GM19240 (cell line): ENCODE results near the gene WNT8B.
A peak's percentile ranks its signal among the peaks of the same experiment; 100 is the strongest.

Experiments
- DNase-seq: peaks from one replicate; pipeline ENCODE4 v3.0.0; 2011; ENCODE audit warnings: low spot score; ENCODE audit not compliant: insufficient read length

Gene WNT8B, protein sequence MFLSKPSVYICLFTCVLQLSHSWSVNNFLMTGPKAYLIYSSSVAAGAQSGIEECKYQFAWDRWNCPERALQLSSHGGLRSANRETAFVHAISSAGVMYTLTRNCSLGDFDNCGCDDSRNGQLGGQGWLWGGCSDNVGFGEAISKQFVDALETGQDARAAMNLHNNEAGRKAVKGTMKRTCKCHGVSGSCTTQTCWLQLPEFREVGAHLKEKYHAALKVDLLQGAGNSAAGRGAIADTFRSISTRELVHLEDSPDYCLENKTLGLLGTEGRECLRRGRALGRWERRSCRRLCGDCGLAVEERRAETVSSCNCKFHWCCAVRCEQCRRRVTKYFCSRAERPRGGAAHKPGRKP

DNA sequence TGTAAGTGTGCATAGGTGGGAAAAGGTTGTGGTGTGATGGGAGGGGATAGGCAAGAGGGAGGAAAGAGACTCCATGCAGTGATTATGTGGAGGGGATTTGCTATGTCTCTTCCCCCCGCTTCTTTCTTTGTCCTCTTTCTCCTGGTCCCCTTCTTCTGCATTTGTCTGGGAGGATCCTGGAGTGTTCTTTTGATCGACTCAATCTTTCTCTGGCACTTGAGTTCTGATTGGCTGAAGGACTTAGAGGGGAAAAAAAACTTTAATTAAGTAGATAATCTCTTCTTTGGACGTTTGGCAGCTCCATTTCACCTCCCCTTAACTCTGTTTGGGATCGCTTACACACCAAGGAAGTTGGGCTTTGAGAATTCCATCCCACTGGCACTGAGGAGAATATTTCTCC is at the start of gene WNT8B:
WNT8B (plus strand) TSS at position 301 of the 400 bp plus-strand sequence. CDS start 160 bp downstream, outside the sequence.
- no peak for DNase-seq

DNA sequence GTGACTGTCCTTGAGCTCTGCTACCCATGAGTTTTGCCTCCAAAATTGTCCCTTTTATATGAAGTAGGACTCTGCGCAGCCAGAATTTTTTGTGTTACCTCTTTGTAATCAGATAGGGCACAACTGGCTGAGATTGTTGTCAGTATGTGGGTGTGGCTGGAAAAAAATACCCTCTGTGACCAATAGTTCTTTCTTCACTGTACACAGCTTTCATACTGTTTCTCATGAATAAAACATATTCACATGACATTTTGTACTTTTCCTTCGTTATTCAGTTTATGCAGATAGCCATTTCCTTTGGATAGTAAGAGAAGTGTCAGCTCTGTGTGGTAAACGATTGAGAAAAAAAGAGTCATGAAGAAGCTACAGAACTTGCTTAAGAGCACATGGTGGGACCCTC is 49.6 kb upstream of the WNT8B start:
- DNase-seq, result no peak

DNA sequence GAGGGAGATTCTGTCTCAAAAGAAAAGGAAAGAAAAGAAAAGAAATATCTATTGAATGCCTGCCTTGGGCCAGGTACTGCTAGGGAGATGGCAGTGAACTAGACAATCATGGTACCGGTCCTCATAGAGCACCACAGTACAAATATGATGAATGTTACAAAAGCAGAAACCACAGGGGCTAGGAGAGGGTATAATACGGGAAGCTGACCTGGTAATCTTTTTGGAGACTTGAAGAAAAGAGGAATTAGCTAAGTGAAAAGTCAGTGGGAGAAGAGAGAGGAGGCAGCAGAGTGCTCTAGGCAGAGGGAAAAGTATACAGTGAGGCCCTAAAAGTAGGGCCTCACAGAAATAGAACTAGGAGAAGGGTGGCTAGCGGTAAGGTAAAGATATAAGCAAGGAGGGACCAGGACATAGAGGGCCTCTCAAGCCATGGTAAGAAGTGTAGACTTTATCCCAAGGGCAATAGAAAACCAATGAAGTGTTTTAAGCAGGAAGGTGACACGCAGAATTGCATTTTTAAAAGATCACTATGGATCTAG is 42.8 kb upstream of the WNT8B start:
- DNase-seq, result no peak

DNA sequence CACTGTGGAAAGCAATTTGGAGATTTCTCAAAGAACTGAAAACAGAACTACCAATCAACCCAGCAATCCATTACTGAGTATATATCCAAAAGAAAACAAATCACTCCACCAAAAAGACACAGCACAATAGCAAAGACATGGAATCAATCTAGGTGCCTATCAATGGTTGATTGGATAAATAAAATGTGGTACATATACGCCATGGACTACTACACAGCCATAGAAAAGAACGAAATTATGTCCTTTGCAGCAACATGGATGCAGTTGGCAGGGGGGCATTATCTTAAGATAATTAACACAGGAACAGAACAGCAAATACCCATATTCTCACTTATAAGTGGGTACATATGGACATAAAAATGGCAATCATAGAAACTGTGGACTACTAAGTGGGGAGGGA is 35.4 kb upstream of the WNT8B start:
- no peak for DNase-seq

DNA sequence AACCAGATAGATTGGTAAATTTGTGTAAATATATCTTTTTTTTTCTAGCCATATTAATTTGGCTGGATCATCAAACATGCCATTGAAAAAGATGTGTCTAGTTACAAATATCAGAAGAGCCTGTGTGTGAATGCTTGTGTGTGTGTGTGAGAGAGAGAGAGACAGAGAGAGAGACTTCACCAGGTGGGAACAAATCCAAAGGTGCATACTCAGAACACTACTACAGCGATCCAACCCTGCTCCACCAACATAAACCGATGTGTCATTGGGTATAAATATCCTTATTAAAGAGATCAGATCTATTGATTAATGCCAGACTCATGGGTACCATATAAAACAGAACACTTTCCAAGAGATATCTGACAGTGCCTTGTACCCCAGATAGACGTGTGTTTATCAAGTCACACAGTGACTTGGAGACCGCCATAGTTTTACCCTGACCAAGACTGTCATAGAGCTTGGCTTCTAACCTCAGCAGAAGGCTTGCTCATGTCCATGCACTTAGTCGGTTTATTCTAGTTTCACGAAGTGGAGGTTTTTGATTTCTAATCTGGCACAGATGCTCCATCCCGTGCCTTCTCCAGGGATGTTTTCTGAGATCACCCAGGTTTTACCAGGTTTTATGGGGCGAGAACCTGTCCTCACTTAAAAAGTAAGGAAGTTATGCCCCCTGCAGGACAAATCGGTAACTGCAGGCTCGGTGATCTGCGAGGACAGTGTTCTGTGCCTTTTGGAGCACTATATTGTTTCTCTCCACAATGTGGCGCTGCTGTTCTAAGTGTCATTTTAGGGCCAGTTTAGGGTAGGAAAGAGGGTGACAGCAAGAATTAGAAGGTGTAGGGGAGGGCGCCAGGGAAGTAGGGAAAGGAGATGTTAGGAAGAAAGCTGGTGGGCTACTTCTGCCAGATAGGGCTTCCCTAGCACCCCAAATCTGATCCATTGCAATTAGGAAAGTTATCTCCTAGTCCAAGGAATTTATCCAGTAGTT is 29.3 kb upstream of the WNT8B start:
- peak; percentile 65 for DNase-seq

DNA sequence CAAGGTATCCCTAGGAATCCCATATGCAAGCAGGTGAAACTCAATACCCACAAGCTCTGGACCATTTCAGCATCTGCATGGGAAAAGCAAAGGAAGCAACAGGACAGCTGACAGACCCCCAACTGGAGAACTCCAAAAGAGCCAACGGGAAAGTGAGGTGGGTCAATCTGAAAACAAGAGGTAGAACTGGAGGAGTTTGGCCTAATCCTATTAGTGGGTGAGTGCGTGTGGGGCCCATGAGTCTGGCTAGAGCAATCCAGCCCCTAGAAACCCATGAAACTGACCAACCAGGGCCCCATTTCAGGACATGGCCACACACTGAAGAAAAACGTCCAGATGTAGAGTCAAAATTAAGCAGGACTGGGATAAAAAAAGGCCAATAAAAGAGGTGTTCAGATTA is 26.6 kb upstream of the WNT8B start:
- DNase-seq, result no peak

DNA sequence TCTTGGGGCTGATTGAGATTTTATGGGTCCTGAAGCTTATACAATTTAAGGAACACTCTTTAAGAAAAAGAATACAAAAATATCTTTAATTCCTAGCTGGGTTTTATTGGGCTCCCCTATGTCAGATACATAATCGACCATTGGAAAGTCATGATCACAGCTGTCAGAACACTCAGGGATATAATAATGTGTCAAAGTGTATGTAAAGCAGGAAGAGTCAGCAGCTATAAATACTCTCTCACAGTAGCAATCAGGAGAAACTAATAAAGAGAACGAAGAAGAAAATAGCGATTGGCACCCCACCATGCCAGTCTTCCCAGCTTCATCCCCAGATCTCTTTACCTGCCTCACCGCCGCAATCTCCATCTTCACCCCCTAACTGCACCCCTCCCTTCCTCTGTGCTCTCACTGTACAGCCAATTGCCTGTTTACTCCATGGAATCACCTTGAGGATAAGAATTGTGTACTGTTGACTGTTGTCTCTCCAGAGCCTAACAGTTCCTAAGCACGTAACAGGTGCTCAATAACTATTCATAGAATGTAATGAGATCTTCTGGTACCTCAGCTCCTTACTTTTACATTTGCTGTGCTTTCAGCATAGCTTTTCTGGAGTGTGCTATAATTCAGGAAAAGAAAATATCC is 24.0 kb upstream of the WNT8B start:
- DNase-seq, result no peak

DNA sequence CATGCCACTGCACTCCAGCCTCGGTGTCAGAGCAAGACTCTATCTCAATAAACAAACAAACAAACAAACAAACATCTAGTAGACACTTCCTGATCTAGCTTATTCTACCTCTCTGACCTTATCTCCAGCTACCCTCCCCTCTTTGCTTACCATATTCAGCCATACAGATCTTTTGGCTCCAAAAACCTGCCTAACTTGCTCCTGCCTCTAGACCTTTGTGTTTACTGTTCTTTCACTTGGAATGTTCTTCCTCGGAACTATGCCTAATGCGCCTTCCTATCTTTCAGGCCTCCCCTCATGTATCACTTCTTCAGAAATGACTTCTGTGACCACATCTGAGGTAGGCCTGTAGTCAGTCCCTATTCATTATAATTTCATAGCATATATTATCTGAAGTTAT is 20.3 kb upstream of the WNT8B start:
- DNase-seq, result no peak

DNA sequence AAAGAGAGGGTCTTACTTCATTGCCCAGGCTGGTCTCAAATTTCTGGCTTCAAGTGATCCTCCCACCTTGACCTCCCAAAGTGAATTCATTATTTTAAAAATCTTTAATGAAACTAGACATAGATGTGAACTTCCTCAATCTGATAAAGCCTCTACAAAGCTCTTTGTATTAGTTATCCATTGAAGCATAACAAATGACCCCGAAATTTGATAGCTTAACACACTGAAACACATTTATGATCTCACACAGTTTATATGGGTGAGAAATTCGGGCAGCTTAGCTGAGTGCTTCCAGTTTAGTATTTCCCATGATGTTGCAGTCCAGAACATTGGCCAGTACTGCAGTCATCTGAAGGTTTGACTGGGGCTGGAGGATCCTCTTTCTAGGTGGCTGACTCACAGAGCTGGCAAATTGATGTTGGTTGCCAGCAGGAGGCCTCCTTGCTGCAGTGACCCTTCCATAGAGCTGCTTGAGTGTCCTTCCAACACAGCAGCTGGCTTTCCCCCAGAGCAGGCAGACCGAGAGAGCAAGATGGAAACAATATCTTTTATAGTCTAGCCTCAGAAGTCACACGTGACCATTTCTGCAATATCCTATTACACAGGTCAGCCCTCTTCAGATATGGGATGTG is 16.6 kb upstream of the WNT8B start:
- DNase-seq, result no peak

DNA sequence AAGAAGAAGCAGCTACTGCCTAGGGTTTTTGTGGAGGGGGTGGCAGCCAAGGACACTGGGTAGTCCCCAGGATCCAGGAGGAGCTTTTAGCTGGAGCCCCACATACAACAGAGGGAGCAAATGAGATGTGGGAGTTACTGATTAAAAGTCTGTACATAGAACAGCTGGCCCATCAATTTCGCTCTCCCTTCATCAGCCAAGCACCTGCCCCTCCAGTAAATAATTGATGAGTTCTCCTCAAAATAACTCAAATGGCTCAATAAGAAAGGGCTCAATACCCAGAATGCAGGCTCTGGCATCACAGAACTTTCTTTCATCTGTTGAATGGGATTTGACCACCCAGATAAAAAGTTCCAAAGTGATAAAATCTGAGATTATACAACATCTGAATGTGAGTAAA is 15.1 kb upstream of the WNT8B start:
- DNase-seq, result no peak

DNA sequence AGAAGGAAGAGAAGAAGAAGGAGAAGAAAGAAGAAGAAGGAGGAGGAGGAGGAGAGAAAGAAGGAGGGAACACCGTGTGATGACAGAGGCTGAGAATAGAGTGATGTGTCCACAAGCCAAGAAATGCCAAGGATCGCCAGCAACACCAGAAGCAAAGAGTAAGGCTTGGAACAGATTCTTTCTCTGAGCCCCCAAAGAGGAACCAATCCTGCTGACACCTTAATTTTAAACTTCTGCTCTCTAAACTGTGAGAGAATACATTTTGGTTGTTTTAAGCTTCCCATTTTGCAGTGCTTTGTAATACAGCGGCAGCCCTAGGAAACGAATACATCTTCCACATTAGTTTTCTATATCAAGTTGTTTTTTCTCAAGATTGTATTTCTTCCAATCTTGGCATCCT is 13.9 kb upstream of the WNT8B start:
- no peak for DNase-seq

DNA sequence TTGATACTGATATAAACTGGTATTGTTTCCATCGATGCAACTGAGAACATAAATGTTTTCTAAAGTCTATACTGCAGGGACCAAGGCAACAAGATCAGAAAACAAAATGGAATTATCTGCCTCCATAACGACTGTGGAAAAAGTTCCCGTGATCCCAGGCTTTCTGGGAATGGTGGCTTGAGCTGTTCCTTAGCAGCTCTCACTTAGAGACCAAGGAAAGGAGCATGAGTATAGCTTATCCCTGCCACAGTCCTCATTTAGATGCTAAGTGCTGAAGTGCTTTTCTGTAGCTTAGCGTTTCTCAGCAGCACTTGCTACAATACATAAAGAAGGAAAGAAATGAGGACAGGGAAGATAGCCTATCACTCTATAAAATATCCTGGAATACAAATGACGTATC is 5.5 kb downstream of the WNT8B start:
- DNase-seq, result no peak

DNA sequence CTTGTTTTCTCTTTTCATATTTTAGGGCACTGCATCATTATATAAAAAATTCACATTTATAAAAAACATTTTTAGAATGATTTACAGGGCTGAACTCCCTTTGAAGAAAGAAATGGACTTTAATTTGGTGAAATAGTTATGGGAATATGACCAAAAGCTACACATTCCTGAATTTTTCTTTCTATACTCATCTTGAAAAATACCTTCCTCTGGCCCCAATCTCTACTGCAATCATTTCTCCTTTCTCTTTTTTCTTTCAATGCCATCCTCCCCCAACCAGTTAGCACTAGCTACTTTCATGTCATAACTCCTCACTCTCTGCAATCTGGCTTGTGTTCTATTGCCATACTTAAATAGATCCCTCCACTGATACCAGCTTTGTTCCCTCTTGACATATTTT is 6.2 kb downstream of the WNT8B start:
- DNase-seq, result no peak

DNA sequence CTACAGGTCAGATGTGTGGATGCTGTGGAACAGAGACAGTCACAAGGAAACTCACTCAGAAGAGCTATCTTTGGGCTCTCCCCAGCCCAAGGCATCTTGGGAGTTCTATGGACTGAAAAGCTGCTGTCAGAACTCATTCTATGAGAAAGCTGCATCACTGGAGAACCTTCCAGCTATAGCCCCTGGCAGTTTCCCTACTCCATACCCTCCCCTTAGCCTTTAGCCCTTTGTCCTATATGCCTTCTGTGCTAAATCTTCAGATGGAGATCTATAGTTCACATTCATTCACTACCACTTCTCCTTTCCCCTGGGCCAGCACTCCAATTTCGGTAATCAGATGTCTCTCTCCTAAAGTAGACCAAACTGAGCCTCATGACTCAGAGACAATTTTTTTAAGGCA is 6.9 kb downstream of the WNT8B start:
- no peak for DNase-seq

DNA sequence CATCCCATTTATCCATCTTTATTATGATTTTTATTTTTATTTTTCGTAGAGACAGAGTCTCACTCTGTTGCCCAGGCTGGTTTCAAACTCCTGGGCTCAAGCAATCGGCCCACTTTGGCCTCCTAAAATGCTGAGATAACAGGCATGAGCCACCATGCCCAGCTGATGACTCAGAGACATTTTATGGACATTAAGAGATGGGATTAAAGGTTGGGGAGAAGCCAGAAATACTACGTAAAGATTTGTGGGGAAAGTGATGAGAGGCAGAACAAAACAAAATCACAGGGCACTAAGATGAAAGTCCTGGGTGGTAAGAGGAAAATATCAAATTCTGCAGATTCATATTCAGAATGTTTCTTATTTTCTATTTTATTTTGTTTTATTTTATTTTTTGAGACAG is 7.6 kb downstream of the WNT8B start:
- DNase-seq, result no peak

DNA sequence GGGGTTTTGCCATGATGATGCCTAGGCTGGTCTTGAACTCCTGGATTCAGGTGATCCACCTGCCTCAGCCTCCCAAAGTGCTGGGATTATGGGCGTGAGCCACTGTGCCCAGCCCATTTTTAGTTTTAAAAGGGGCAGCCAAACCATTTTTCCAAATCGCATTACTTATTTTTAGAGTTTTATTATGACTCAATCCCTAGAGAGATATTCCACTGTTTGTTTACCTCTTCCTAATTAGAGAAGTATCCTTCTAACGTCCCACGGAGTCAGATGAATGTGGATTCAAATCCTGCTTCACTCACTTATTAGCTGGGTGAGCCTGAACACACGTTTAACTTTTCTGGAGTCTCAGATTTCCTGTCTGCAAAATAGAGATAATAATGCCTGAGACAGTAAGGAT is 15.2 kb downstream of the WNT8B start:
- DNase-seq, result no peak

DNA sequence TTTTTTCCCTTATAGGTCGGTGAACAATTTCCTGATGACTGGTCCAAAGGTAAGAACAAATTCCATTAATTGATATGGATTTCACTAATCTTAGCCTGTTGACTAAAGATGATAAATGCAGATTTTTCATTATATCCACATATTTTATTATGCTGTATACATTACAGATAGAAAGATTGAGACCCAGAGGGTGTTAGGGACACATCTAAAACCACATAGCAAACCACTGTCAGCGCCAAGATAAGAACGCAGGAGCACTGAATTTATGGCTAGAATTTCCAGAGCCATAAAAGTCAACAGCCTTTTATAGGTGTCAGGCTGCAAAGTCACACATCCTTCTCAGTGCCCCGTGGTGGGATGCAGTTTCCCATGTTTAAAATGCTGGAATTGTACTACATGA is 16.2 kb downstream of the WNT8B start:
- DNase-seq, result no peak

DNA sequence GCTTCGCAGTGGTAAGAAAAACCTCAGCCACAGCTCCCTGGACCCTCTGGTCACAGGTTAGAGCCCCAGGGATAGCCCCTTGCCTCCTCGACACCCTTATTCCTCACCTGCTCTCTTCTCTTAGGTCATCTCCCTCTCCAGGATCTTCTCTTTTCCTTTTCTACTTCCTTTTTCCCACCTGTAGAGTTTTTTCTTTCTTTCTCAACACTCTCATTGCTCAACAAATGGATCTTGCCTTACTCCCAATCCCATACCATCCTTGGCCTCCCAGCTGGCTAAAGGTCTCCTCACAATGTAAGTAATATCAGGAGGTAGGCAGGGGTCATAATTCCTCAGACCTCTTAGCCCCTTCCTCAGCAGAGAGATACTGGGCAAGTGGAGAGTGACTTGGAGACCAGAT is 17.2 kb downstream of the WNT8B start:
- DNase-seq, result no peak

DNA sequence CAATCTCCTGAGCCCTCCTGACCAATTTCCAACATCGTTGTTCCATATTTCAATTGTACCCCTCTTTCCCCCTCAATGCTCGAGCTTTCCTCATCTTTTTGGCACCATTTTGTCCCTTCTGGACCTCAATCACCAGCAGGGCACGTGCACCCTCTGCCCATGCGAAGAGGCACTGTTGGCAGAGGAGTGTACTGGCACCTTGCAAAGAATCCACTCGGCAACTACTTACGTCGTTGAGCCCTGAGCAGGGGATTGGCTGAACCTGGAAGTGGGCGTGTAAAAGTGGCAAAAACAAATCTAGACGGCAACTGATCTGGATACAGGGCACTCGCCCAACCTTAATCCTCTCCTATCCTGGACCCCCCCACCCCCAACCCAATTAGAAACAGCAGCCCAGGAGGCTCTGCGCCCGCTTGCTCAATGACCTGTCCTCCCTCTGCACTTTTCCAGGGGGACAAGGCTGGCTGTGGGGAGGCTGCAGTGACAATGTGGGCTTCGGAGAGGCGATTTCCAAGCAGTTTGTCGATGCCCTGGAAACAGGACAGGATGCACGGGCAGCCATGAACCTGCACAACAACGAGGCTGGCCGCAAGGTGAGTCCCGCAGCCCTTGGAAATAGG is 18.8 kb downstream of the WNT8B start:
- DNase-seq, result peak; percentile 71

DNA sequence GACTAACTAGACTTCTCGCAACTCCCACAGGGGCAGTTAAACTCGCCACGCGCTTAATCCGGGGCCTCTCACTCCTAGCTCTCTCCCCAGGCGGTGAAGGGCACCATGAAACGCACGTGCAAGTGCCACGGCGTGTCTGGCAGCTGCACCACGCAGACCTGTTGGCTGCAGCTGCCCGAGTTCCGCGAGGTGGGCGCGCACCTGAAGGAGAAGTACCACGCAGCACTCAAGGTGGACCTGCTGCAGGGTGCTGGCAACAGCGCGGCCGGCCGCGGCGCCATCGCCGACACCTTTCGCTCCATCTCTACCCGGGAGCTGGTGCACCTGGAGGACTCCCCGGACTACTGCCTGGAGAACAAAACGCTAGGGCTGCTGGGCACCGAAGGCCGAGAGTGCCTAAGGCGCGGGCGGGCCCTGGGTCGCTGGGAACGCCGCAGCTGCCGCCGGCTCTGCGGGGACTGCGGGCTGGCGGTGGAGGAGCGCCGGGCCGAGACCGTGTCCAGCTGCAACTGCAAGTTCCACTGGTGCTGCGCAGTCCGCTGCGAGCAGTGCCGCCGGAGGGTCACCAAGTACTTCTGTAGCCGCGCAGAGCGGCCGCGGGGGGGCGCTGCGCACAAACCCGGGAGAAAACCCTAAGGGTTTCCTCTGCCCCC is 19.5 kb downstream of the WNT8B start:
- DNase-seq, result peak; percentile 35
